ENCODE results near the gene RETN.

The RETN gene

DNA sequence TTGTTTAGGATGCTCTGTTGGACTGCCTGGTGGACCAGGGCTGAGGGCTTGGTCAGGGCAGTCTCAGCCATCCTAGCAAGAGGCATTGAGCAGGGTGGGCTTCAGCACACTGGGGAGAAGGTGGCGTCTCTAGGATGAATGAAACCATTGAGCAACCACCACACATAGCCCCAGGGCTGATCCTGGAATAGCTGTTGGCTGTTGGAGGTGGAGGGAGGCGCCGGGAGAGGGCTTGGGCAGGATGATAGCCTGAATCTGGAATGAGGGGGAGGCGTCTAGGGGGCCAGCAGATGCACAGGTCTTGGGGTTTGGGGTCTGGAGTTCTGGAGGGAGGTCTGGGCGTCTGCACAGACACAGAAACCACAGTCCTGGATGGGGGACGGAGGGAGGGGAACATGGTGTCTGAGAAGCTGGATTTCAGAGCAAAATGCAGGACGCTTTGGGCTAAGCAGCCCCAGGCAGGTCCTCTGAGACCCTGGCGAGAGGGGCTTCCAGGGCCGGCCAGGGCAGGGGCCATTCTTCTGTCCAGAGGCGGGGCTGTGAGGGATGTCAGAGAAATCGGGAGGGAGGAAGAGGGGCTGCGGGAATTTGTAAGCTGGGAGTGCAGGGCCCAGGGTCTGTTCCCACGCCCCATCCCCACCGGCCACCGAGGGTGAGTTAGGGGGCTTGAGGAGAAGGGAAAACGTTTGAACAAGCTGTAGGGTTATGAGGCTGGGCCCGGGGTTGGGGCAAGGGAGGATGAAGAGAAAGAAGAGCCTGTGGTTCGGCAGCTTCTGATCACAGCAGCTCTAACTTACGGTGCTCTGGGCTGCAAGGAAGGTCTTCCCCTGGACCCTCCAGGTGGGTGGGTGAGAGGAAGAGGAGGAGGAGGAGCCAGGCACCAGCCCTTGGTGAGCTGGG is 16.9 kb downstream of the RETN start:
- no peak for DNase-seq (ENCODE audit: low read depth)
- in situ Hi-C loops (cut with HindIII; ENCODE audit: low sequenced_read_pairs), result no loop called here
- H3K4me3 ChIP-seq (ENCODE audit: low read depth, low read length), result no peak overlapping the region
- TF ChIP-seq, protein P1, sequence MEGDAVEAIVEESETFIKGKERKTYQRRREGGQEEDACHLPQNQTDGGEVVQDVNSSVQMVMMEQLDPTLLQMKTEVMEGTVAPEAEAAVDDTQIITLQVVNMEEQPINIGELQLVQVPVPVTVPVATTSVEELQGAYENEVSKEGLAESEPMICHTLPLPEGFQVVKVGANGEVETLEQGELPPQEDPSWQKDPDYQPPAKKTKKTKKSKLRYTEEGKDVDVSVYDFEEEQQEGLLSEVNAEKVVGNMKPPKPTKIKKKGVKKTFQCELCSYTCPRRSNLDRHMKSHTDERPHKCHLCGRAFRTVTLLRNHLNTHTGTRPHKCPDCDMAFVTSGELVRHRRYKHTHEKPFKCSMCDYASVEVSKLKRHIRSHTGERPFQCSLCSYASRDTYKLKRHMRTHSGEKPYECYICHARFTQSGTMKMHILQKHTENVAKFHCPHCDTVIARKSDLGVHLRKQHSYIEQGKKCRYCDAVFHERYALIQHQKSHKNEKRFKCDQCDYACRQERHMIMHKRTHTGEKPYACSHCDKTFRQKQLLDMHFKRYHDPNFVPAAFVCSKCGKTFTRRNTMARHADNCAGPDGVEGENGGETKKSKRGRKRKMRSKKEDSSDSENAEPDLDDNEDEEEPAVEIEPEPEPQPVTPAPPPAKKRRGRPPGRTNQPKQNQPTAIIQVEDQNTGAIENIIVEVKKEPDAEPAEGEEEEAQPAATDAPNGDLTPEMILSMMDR (IDR thresholded peaks at IDR 0.05; ENCODE audit: low read depth, low read length, missing control alignments), result no peak

- in situ Hi-C loops (cut with HindIII; ENCODE audit: low sequenced_read_pairs), result no loop called here
- no peak for DNase-seq (ENCODE audit: low read depth)
- TF ChIP-seq, protein P1 (IDR thresholded peaks at IDR 0.05; ENCODE audit: low read depth, low read length, missing control alignments), result no peak
- H3K4me3 ChIP-seq (ENCODE audit: low read depth, low read length), result no peak overlapping the region
Measured at GRCh38 chr19:7687177-7687576, 18.3 kb downstream of the RETN start.

DNA sequence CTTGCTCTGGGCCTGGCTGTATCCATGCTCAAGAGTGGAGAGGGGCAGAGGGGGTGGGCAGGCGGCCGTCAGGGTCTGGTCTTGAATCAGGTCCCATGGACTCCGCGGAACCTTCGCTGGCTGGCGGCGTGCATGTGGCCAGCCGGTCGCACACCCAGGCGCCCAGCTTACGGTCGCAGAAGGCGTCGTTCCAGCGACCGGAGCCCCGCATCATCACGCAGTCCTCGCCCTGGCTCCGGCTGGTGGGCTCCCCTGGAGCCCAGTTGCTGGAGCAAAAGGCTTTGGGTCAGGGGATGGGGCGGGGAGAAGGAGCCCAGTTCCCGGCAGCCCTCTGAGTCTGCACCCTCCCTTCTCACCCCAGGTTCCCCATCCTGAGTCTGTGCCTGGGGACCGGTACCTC is 20.3 kb downstream of the RETN start:
- in situ Hi-C loops (cut with HindIII; ENCODE audit: low sequenced_read_pairs), result no loop called here
- DNase-seq (ENCODE audit: low read depth), result no peak
- no peak overlapping the region for H3K4me3 ChIP-seq (ENCODE audit: low read depth, low read length)
- TF ChIP-seq, protein P1 (IDR thresholded peaks at IDR 0.05; ENCODE audit: low read depth, low read length, missing control alignments), result no peak

GRCh38 chr19:7690779-7691258 is 22.0 kb downstream of the RETN start:
- H3K4me3 ChIP-seq (ENCODE audit: low read depth, low read length), result no peak overlapping the region
- DNase-seq (ENCODE audit: low read depth), result no peak
- TF ChIP-seq, protein P1 (IDR thresholded peaks at IDR 0.05; ENCODE audit: low read depth, low read length, missing control alignments), result no peak
- in situ Hi-C loops (cut with HindIII; ENCODE audit: low sequenced_read_pairs), result no loop called here

DNA sequence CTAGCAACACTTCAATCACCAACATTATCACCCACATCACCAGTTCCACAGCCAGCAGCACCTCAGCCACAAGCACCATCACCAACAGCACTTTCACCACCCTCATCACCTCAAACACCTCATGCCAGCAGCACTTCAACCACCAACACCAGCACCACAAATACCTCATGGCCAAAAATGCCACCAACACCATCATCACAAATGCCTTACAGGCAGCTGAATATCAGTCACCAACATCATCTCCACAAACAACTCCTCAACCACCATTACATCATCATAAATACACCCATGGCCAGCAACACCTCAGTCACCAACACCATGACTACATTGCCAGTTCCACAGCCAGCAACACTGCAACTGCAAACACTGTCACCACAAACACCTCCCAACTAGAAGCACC is 22.6 kb downstream of the RETN start:
- in situ Hi-C loops (cut with HindIII; ENCODE audit: low sequenced_read_pairs), result no loop called here
- DNase-seq (ENCODE audit: low read depth), result no peak

DNA sequence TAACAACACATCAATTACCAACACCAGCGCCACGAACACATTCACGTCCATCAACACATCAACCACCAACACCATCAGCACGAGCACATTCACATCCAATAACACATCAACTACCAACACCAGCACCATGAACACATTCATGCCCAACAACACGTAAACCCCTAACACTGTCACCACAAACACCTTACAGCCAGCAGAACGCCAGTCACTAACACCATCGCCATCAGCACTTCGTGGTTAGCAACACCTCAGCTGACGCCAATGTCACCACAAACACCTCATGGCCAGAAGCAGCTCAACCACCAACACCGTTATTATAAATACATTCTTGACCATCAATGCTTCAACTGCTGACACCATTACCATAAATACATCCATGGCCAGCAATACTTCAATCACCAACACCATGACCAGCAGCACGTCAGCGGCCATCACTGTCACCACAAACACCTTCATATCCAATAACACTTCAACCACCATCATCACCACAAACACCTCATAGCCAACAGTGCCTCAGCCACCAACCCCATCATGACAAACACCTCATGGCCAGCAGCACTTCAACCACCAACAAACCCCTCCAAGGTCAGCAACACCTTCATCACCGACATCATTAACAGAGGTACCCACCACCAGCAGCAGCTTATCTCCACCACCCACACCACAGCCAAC is 23.7 kb downstream of the RETN start:
- no peak overlapping the region for H3K4me3 ChIP-seq (ENCODE audit: low read depth, low read length)
- in situ Hi-C loops (cut with HindIII; ENCODE audit: low sequenced_read_pairs), result no loop called here
- TF ChIP-seq, protein P1 (IDR thresholded peaks at IDR 0.05; ENCODE audit: low read depth, low read length, missing control alignments), result no peak
- no peak for DNase-seq (ENCODE audit: low read depth)

More for the DNA sequence above, 22.6 kb downstream of the RETN start:
- H3K4me3 ChIP-seq (ENCODE audit: low read depth, low read length), result no peak overlapping the region
- TF ChIP-seq, protein P1 (IDR thresholded peaks at IDR 0.05; ENCODE audit: low read depth, low read length, missing control alignments), result no peak

Measured in astrocyte of the cerebellum (primary cell).